ENCODE measurements around the gene OR2F1.

Gene OR2F1

DNA sequence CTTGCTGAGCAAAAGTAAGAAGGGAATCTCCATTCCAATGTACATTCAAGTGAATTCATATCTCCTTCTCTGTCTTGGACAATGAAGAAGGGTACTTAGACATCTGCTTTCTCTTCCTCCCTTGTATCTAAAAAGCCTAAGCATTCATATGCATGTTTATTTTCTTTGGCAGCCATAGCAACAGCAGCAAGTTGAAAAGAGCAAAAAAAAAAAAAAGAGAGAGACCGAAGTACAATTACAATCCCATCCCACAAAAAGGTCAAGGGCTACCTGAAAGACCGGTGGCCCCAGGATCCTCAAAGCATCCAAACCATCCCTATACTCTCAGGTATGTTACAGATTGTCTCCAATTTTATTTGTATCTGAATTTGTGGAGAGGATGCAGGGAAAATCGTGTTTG, 4.1 kb downstream of the OR2F1 start:
- TF ChIP-seq, protein P1, sequence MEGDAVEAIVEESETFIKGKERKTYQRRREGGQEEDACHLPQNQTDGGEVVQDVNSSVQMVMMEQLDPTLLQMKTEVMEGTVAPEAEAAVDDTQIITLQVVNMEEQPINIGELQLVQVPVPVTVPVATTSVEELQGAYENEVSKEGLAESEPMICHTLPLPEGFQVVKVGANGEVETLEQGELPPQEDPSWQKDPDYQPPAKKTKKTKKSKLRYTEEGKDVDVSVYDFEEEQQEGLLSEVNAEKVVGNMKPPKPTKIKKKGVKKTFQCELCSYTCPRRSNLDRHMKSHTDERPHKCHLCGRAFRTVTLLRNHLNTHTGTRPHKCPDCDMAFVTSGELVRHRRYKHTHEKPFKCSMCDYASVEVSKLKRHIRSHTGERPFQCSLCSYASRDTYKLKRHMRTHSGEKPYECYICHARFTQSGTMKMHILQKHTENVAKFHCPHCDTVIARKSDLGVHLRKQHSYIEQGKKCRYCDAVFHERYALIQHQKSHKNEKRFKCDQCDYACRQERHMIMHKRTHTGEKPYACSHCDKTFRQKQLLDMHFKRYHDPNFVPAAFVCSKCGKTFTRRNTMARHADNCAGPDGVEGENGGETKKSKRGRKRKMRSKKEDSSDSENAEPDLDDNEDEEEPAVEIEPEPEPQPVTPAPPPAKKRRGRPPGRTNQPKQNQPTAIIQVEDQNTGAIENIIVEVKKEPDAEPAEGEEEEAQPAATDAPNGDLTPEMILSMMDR (conservative IDR thresholded peaks at IDR 0.05): no peak
- TF ChIP-seq ZFX (IDR thresholded peaks at IDR 0.05): no peak

DNA sequence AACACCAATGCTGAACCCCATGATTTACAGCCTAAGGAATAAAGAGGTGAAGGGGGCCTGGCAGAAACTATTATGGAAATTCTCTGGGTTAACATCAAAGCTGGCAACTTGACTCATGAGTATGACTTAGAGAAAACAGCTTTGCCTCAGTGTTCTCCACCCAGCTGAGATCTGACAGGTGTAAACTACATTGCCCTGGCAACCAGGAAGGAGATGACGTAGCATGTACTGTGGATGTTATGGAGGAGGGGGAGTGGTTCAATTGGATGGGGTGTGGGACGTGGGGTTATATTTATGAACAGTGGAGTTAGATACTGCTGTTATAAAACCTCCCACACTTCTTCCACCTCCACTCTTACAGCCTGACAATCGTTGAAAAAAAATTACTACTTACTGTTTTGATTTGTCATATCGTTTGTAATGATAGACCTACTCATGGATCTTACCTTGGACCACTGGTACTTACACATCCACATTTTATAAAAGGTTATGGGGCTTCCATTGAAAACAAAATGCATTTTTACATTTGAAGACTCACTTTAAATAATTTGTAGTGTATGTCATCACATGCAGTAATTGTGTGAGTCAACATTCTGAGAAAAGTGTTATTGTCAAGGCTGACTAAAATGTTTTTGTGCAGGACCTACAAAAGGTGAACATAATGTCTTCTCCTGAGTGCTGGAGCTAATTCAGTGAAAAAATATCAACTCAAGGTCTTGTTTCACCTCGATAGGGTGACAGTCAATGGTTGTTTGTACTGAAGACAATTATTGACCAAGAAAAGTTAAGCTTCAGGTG, 6.4 kb downstream of the OR2F1 start:
- TF ChIP-seq, protein P1 (conservative IDR thresholded peaks at IDR 0.05): no peak
- no peak for TF ChIP-seq ZFX (IDR thresholded peaks at IDR 0.05)
- no peak overlapping the region for H3K27ac ChIP-seq

More for the DNA sequence above, 4.1 kb downstream of the OR2F1 start:
- H3K27ac ChIP-seq: no peak overlapping the region

DNA sequence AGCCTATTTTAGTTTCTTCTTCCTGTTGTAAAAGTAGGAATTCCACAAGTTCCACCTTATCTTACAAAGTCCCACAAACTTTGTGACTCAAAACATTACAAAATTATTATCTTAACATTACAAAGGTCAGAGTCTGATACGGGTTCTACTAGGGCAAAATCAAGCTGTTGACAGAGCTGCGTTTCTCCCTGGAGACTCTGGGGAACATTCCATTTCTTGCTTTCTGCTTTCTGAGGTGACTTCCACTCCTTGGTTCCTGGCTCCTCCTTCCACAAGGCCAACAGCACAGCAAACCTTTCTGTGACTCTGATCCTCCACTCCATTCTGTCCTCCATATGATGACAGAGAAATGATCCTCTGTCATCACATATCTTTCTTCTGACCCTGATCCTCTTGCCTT, 10.6 kb downstream of the OR2F1 start:
- TF ChIP-seq, protein P1 (conservative IDR thresholded peaks at IDR 0.05): no peak
- no peak for TF ChIP-seq ZFX (IDR thresholded peaks at IDR 0.05)

DNA sequence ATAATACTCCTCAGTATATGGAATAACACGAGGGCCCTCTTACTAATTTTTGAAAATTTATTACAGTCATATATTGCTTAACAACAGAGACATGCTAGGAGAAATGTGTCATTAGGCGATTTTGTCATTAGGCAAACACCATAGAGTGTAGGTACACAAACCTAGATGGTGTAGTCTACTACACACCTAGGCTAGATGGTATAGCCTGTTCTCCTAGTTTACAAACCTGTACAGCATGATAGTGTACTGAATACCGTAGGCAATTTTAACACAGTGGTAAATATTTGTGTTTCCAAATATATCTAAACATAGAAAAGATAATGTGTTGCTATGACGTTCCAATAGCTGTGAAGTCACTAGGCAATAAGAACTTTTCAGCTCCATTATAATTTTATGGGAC, 12.8 kb downstream of the OR2F1 start:
- no peak overlapping the region for H3K27ac ChIP-seq
- TF ChIP-seq, protein P1 (conservative IDR thresholded peaks at IDR 0.05): no peak
- no peak for TF ChIP-seq ZFX (IDR thresholded peaks at IDR 0.05)

More for the DNA sequence above, 10.6 kb downstream of the OR2F1 start:
- H3K27ac ChIP-seq: no peak overlapping the region

DNA sequence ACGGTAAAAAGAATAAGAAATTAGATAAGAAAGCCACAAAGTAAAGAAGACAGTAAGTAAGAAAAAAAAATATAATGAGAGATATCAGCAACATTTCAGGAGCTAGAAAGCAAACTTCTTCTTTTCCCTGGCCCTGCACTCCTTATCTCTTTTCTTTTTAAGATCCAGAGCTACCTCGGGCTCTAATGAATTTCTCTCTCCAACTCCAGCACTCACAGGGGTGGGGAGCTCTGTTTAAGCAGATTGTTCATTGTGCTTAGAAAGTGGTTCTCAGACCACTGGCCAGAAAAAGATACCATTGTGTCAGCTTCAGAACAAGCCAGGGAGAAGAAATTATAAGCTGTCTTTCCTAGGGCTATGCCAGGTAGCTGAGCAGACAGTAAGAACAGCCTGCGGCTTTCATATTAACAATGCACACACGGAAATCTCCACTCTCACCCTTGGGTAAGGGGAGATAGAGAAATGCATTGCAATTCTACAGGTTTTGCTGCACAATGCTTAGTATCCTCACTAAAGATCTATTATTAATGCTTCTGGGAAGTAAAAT, 19.3 kb downstream of the OR2F1 start:
- H3K27ac ChIP-seq: no peak overlapping the region
- no peak for TF ChIP-seq ZFX (IDR thresholded peaks at IDR 0.05)
- TF ChIP-seq, protein P1 (conservative IDR thresholded peaks at IDR 0.05): no peak

DNA sequence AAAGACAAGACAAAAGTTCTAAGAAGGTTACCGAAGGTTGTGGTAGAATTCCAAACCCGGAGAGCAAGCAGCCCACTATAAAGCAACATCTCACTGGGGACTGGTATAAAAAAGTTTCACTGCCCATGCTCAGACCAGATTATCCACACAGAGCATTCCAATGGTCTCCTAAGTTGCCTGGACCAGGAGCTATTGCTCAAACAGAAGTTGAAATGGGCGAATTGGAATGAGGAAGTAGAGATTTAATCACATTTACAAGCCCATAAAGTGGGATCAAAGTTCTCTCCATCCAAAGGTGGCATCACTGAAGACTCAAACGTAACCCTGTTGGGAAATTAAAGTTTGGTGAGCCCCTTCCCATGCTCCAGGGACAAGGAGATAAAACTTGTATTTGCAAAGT, 19.8 kb downstream of the OR2F1 start:
- TF ChIP-seq, protein P1 (conservative IDR thresholded peaks at IDR 0.05): no peak
- no peak for TF ChIP-seq ZFX (IDR thresholded peaks at IDR 0.05)
- no peak overlapping the region for H3K27ac ChIP-seq

DNA sequence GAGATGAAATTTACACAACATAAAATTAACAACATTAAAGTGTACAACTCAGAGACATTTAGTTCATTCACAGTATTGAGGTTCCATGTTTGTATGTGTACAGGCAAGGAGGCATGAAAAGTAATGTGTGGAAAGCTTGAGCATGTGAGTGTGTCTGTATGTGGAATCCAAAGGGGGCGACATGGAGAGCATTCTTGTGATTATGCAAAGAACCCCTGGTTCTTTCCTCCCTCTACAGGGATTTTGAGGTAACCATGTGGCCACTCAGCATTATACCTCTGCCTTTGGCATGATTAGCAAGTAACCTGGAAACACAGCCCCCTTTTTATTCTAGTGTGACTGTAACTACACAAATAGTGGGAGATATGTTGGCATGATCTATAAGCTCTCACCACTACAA, 21.0 kb downstream of the OR2F1 start:
- no peak for TF ChIP-seq ZFX (IDR thresholded peaks at IDR 0.05)
- TF ChIP-seq, protein P1 (conservative IDR thresholded peaks at IDR 0.05): peak; percentile 11; the same call in 1 of the 2 replicates
- H3K27ac ChIP-seq: no peak overlapping the region

Measured in C4-2B (cell line).